OCI-LY3 (cell line): ENCODE results near the gene IFT80.

Source experiments
- H2AFZ ChIP-seq: fragments of 200-600, 300-600 bp; shearing (Covaris generic); 2 replicates; pipeline ENCODE4 v1.6.0; 2014; ENCODE audit warnings: antibody characterized with exemption, low read depth, low read length
- H3K27ac ChIP-seq: fragments of 200-600, 300-600 bp; sonication (generic); 2 replicates; pipeline ENCODE4 v1.5.1; 2014; ENCODE audit warnings: mild to moderate bottlenecking, low read length, moderate library complexity, mixed read lengths
- H3K27me3 ChIP-seq: fragments of 200-600, 300-600 bp; sonication (generic); 2 replicates; pipeline ENCODE4 v1.6.1; 2014; ENCODE audit warnings: low read depth, low read length, mixed read lengths
- H3K36me3 ChIP-seq: fragments of 200-600, 300-600 bp; sonication (generic); replicated peaks from 2 replicates; pipeline ENCODE3; 2014; ENCODE audit warnings: low read depth, low read length, mixed read lengths
- H3K4me1 ChIP-seq: fragments of 300-600, 200-600 bp; sonication (generic); 2 replicates; pipeline ENCODE4 v1.6.1; 2014; ENCODE audit warnings: low read length, mixed read lengths
- H3K4me2 ChIP-seq: fragments of 200-600, 300-600 bp; sonication (generic); 2 replicates; pipeline ENCODE4 v1.6.1; 2014; ENCODE audit warnings: low read length, mixed read lengths
- H3K4me3 ChIP-seq: fragments of 300-600, 200-600 bp; sonication (generic); 2 replicates; pipeline ENCODE4 v1.5.1; 2014; ENCODE audit warnings: antibody characterized with exemption, mild to moderate bottlenecking, low read length, moderate library complexity
- H3K79me2 ChIP-seq: fragments of 300-600, 200-600 bp; shearing (Covaris generic); 2 replicates; pipeline ENCODE4 v1.6.1; 2014; ENCODE audit warnings: mild to moderate bottlenecking, low read length, mixed read lengths
- H3K9ac ChIP-seq: fragments of 300-600, 200-600 bp; shearing (Covaris generic); 2 replicates; pipeline ENCODE4 v1.6.0; 2014; ENCODE audit warnings: mild to moderate bottlenecking, low read length, moderate library complexity
- H3K9me3 ChIP-seq: fragments of 200-600, 300-600 bp; shearing (Covaris generic); 2 replicates; pipeline ENCODE4 v1.6.1; 2014; ENCODE audit warnings: low read length, mixed read lengths; ENCODE audit not compliant: insufficient read depth
- H4K20me1 ChIP-seq: fragments of 200-600, 300-600 bp; sonication (generic); 2 replicates; pipeline ENCODE4 v1.6.1; 2016; ENCODE audit warnings: low read length, mixed read lengths; ENCODE audit not compliant: insufficient read depth
- CTCF ChIP-seq: fragments of 200-600, 300-600 bp; sonication (generic); IDR thresholded peaks from 2 replicates; pipeline ENCODE4 v1.5.1; 2014; ENCODE audit warnings: antibody characterized with exemption, low read length, low read depth
- EZH2phosphoT487 ChIP-seq: fragments of 200-600 bp; shearing (Covaris generic); IDR thresholded peaks from 2 replicates; pipeline ENCODE4 v1.6.1; 2018; ENCODE audit warnings: antibody characterized with exemption, mixed run types, low read depth

IFT80 gene

GRCh38 chr3:160413613-160414248 lies 14.7 kb upstream of the IFT80 start:
- TF ChIP-seq CTCF = peak; percentile 83
- no peak for TF ChIP-seq EZH2phosphoT487
- H3K4me3 ChIP-seq = no peak overlapping the region
- no peak overlapping the region for H3K4me2 ChIP-seq
- no peak overlapping the region for H3K9ac ChIP-seq
- no peak overlapping the region for H3K27ac ChIP-seq
- peaks cover 95% of the 10 kb centered on the region for H3K79me2 ChIP-seq
- H2AFZ ChIP-seq = no peak overlapping the region
- H4K20me1 ChIP-seq = peaks cover 14% of the 10 kb centered on the region; the same call in 1 of the 2 replicates
- H3K9me3 ChIP-seq = no peaks in the 10 kb centered on the region
- peaks cover 80% of the 10 kb centered on the region for H3K36me3 ChIP-seq
- H3K4me1 ChIP-seq = no peaks in the 10 kb centered on the region
- no peaks in the 10 kb centered on the region for H3K27me3 ChIP-seq

GRCh38 chr3:160412477-160412876 lies 13.5 kb upstream of the IFT80 start:
- H3K79me2 ChIP-seq = peaks cover 96% of the 10 kb centered on the region
- no peak overlapping the region for H3K4me3 ChIP-seq
- H3K4me1 ChIP-seq = no peaks in the 10 kb centered on the region
- peaks cover 80% of the 10 kb centered on the region for H3K36me3 ChIP-seq
- no peak overlapping the region for H3K27ac ChIP-seq
- no peaks in the 10 kb centered on the region for H3K27me3 ChIP-seq
- H3K9ac ChIP-seq = no peak overlapping the region
- H4K20me1 ChIP-seq = peaks cover 8% of the 10 kb centered on the region; the same call in 1 of the 2 replicates
- no peak for TF ChIP-seq CTCF
- TF ChIP-seq EZH2phosphoT487 = no peak
- no peaks in the 10 kb centered on the region for H3K9me3 ChIP-seq
- H3K4me2 ChIP-seq = no peak overlapping the region
- no peak overlapping the region for H2AFZ ChIP-seq

- no peaks in the 10 kb centered on the region for H3K27me3 ChIP-seq
- peaks cover 97% of the 10 kb centered on the region for H3K79me2 ChIP-seq
- H2AFZ ChIP-seq = no peak overlapping the region
- peaks cover 3% of the 10 kb centered on the region; the same call in 1 of the 2 replicates for H3K4me1 ChIP-seq
- no peak overlapping the region for H3K9ac ChIP-seq
- H3K27ac ChIP-seq = no peak overlapping the region
- no peak overlapping the region for H3K4me2 ChIP-seq
- no peaks in the 10 kb centered on the region for H3K9me3 ChIP-seq
- H4K20me1 ChIP-seq = peaks cover 10% of the 10 kb centered on the region; the same call in 1 of the 2 replicates
- H3K36me3 ChIP-seq = peaks cover 75% of the 10 kb centered on the region
- no peak for TF ChIP-seq EZH2phosphoT487
- no peak for TF ChIP-seq CTCF
- no peak overlapping the region for H3K4me3 ChIP-seq
Observed at GRCh38 chr3:160409812-160410610, 11.0 kb upstream of the IFT80 start.

- H3K4me2 ChIP-seq = peak overlapping the region; percentile 86
- no peaks in the 10 kb centered on the region for H3K9me3 ChIP-seq
- H3K27me3 ChIP-seq = no peaks in the 10 kb centered on the region
- H3K36me3 ChIP-seq = peaks cover 72% of the 10 kb centered on the region
- peak overlapping the region; percentile 96 for H3K4me3 ChIP-seq
- H3K4me1 ChIP-seq = peaks cover 21% of the 10 kb centered on the region
- H2AFZ ChIP-seq = no peak overlapping the region
- TF ChIP-seq EZH2phosphoT487 (no peak), CTCF (no peak)
- peaks cover 47% of the 10 kb centered on the region for H4K20me1 ChIP-seq
- peaks cover 96% of the 10 kb centered on the region for H3K79me2 ChIP-seq
- peak overlapping the region; percentile 22 for H3K27ac ChIP-seq
- peak overlapping the region; percentile 99 for H3K9ac ChIP-seq
Observed at GRCh38 chr3:160403796-160404470, 4.9 kb upstream of the IFT80 start.
